Measurements from ENCODE around the gene CLHC1.

DNA sequence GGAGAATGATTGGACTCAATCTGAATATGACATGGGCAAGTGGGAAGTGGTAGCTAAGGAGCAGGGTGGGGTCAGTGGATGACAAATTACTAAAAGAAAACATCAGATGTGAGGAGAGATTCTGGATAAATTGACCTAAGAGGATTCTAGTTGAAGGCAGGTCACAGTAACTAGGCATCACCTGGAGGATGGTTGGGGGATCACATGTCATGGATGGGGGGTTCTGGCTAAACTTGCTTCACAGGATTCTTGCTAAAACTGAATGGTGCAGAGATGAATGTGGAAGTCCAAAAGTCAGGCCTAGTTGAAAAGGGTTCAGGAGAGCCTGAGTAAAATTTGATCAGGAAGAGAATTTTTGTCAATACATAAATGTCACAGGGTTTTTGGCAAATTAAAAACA, 18.3 kb downstream of the CLHC1 start:
- TF ChIP-seq, protein P1, sequence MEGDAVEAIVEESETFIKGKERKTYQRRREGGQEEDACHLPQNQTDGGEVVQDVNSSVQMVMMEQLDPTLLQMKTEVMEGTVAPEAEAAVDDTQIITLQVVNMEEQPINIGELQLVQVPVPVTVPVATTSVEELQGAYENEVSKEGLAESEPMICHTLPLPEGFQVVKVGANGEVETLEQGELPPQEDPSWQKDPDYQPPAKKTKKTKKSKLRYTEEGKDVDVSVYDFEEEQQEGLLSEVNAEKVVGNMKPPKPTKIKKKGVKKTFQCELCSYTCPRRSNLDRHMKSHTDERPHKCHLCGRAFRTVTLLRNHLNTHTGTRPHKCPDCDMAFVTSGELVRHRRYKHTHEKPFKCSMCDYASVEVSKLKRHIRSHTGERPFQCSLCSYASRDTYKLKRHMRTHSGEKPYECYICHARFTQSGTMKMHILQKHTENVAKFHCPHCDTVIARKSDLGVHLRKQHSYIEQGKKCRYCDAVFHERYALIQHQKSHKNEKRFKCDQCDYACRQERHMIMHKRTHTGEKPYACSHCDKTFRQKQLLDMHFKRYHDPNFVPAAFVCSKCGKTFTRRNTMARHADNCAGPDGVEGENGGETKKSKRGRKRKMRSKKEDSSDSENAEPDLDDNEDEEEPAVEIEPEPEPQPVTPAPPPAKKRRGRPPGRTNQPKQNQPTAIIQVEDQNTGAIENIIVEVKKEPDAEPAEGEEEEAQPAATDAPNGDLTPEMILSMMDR (IDR thresholded peaks at IDR 0.05): no peak
- TF ChIP-seq POLR2A (IDR thresholded peaks at IDR 0.05) (no peak), EP300 (IDR thresholded peaks at IDR 0.05) (no peak)

All from ovary (tissue), 3 donors.